Pancreas (tissue), 10 donors: ENCODE data around the gene KCNA4. TPM values are rescaled to one million over a fixed set of nuclear protein-coding genes. Genes with fewer than 3 reads are reported as not detected.

ENCODE experiments used
- ATAC-seq, 4 donors: fragments of 200-7000 bp; cut with Tn5 transposase; one replicate each; pipeline versions ENCODE4 v1.8.0 to v1.9.1; 2020; ENCODE audit warnings: mild to moderate bottlenecking in 4 of 4, moderate library complexity in 4 of 4
- DNase-seq, 6 donors: peaks; one replicate each; pipeline ENCODE4 v3.0.0-alpha.2; 2020
- FAIRE-seq: peaks from 2 replicates; lab custom pipeline; 2012; peaks lifted over from hg19 to GRCh38; lab: Jason Lieb, UNC
- H3K27ac ChIP-seq, 4 donors: fragments of 200-600 bp; sonication (generic); 1 replicate in 3 of 4; 2 replicates in 1 of 4; pipeline versions ENCODE4 v1.5.0 to v1.8.0; 2020
- H3K27me3 ChIP-seq, 4 donors: fragments of 200-600 bp; one replicate each; pipeline ENCODE4 v1.8.0; 2021
- H3K36me3 ChIP-seq, 3 donors: fragments of 200-600 bp; sonication (generic) in 1 of 3; one replicate each; pipeline versions ENCODE4 v1.5.0 to v1.8.0; 2020 to 2021
- H3K4me1 ChIP-seq, 3 donors: fragments of 200-600 bp; one replicate each; pipeline ENCODE4 v1.8.0; 2021
- H3K4me3 ChIP-seq, 4 donors: fragments of 200-600 bp; sonication (generic) in 2 of 4; one replicate each; pipeline versions ENCODE4 v1.5.0 to v1.8.0; 2020 to 2021
- H3K9me3 ChIP-seq, 4 donors: fragments of 200-600 bp; one replicate each; pipeline ENCODE4 v1.8.0; 2021
- WGBS, 2 donors: extraction: QIAGEN DNeasy Blood & Tissue Kit; methylation state at CpG; one replicate each; pipeline ENCODE4 v1.1.7; 2013; 5-methylcytosine and 5-hydroxymethylcytosine counted together
- intact Hi-C, 3 donors: fragments of 100-400 bp; cut with DNase I; formaldehyde crosslinking; loops; one replicate each; pipeline versions ENCODE4 v1.11.1 to v1.14.2; 2022
- polyA plus RNA-seq, 2 donors: library from polyadenylated mRNA; stranded (reverse); fragments of 200-250 nt; gene quantifications; one replicate each; pipeline ENCODE4 v1.2.3, GENCODE V29; 2013
- total RNA-seq, 6 donors: library from RNA; stranded (reverse); fragmentation: NEBNext Ultra II Directional in 4 of 6; extraction: Animal tissue kit (Norgen Biotek cat#: 25700) in 4 of 6; gene quantifications; one replicate each; pipeline versions ENCODE4 v1.2.1 to v1.2.4, GENCODE V29; 2021 to 2023
- TF ChIP-seq, protein P1 (sequence below), 4 donors: fragments of 200-600 bp; sonication (generic) in 3 of 4; IDR thresholded peaks; one replicate each; pipeline versions ENCODE4 v1.5.0 to v1.8.0; 2021; ENCODE audit warnings: antibody characterized with exemption in 4 of 4
- donor health status: healthy with polysubstance abuse.
- donor health status: DM: no; HTN: no; CAD: no; lungs with moderate emphysema.
- donor health status: DM: no; HTN: no; CAD: no.
- donor health status: control.
- donor health status: control.
- donor health status: Bipolar disorder and iron deficiency.
- donor health status: DM: yes; HTN: yes; CAD: no.
- donor health status: DM: no; HTN: no; CAD: no.
- donor health status: DM: no; HTN: no; CAD: no.
- donor health status: DM: yes; HTN: yes; CAD: no.

The KCNA4 gene
- total RNA-seq (not detected), polyA plus RNA-seq (under 1 TPM in 1 of 2 donors, not detected in 1; 0.15 TPM)

DNA sequence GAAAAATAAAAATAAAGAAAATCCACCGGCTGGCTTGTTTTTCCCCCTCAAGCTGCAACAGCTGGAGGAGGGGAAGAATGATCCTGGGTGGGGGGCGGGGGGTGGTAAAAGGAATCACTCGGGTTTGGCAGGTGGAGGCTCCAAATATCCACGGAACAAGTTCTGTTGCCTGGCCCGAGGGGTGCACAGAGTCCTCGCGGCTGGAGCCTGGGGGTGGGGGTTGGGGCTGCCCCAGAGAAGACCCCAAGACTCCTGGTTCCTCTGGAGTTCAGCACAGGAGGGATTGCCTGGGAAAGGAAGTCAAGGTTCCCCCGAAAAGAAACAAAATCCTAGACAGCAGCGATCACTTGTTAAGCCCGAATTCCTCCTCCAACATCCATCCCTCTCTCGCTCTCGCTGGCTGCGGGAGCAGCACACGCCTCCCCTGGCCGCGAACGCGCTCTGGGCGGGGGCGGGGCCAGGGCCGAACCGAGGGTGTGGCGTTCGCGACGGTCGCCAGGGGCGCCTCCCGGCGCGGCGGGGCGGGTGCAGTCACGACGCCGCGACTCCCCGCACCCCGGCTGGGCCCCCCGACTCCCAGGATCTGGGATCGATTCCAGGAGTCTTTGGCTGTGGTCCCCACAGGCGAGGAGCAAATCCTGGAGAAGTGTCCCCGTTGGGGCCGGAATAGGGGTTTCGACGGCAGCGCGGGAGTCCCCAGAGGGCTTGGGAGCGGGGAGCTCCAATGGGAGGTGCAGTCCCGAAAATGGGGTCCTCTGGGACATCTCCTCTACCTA is at the start of gene KCNA4:
Gene KCNA4, minus strand, starts transcription at position 443 of the 776 bp plus-strand sequence. CDS start 4,352 bp downstream, outside the sequence.
- FAIRE-seq (no peak), ATAC-seq (peak in 3 of 4 donors; percentile 82 to 90 (median 85)), DNase-seq (peak in 4 of 6 donors; percentile 12 to 73 (median 24))
- TF ChIP-seq, protein P1, sequence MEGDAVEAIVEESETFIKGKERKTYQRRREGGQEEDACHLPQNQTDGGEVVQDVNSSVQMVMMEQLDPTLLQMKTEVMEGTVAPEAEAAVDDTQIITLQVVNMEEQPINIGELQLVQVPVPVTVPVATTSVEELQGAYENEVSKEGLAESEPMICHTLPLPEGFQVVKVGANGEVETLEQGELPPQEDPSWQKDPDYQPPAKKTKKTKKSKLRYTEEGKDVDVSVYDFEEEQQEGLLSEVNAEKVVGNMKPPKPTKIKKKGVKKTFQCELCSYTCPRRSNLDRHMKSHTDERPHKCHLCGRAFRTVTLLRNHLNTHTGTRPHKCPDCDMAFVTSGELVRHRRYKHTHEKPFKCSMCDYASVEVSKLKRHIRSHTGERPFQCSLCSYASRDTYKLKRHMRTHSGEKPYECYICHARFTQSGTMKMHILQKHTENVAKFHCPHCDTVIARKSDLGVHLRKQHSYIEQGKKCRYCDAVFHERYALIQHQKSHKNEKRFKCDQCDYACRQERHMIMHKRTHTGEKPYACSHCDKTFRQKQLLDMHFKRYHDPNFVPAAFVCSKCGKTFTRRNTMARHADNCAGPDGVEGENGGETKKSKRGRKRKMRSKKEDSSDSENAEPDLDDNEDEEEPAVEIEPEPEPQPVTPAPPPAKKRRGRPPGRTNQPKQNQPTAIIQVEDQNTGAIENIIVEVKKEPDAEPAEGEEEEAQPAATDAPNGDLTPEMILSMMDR (IDR thresholded peaks at IDR 0.05): no peak
- peaks cover 0 to 10% (median 0%) of the 10 kb centered on the region in 3 donors for H3K4me1 ChIP-seq
- no peaks in the 10 kb centered on the region for H3K9me3 ChIP-seq
- intact Hi-C loops: no loop called here
- no peaks in the 10 kb centered on the region for H3K36me3 ChIP-seq
- WGBS, 2 donors: 1 to 2% methylated on average over 45 to 50 of the region's 50 CpGs
- peaks cover 0 to 7% (median 3%) of the 10 kb centered on the region in 4 donors for H3K27me3 ChIP-seq
- H3K27ac ChIP-seq: no peak within 1 kb of the TSS
- peak within 1 kb of the TSS in 2 of 4 donors; percentile 24 to 39 for H3K4me3 ChIP-seq

DNA sequence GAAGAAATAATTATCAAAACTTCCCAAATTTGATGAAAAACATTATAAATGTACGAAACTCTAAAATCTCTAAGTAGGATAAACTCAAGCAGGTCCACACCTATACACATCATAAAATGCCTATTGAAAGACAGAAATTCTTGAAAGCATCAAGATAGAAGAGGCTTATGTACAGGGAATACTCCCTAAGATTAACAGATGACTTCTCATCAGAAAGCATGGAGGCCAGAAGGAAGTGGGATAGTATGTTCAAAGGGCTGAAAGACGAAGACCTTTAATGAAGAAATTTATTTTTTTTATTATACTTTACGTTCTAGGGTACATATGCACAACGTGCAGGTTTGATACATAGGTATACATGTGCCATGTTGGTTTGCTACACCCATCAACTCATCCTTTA is 45.3 kb upstream of the KCNA4 start:
- FAIRE-seq (no peak), ATAC-seq (no peak), DNase-seq (no peak)
- H3K27me3 ChIP-seq: no peaks in the 10 kb centered on the region
- 50 to 51% methylated on average over 4 of the region's 4 CpGs for WGBS, 2 donors
- H3K27ac ChIP-seq: no peak overlapping the region
- intact Hi-C loops: no loop called here
- TF ChIP-seq, protein P1 (IDR thresholded peaks at IDR 0.05): no peak
- no peaks in the 10 kb centered on the region for H3K9me3 ChIP-seq
- H3K36me3 ChIP-seq: no peaks in the 10 kb centered on the region
- H3K4me3 ChIP-seq: no peak overlapping the region
- H3K4me1 ChIP-seq: no peaks in the 10 kb centered on the region

DNA sequence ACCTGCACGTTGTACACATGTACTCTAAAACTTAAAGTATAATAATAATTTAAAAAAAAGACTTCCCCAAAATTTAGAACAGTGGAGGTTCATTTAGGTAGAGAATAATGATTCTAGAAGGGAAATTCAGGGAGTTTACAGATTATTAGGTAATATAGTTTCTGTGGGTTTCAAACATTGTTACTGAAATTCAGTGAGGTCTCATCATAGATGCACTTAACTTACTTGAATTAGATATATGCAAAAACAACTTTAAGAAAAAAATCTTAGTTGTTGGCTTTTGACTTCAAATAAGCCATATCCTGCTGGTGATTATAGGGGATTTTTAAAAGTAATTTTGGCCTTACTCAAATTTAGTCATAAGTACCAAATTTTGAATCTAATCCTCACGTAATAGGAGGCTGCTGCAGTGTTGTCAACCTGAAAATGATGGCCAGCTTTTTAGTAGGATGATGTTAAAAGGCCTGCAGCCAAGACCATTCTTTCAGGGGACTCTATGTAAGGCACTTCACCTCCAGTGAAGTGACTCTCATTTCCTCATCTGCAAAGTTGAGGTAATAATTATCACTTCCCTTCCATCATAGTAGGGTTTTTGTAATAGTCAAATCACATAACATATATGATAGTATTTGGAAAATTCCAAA is 42.5 kb upstream of the KCNA4 start:
- Histone ChIP-seq H3K36me3 (no peaks in the 10 kb centered on the region), H3K27me3 (no peaks in the 10 kb centered on the region), H3K4me3 (no peak overlapping the region), H3K27ac (no peak overlapping the region), H3K4me1 (no peaks in the 10 kb centered on the region), H3K9me3 (no peaks in the 10 kb centered on the region)
- intact Hi-C loops: no loop called here
- no peak for FAIRE-seq
- no peak for ATAC-seq
- no peak for DNase-seq
- 70 to 77% methylated on average over 2 of the region's 2 CpGs for WGBS, 2 donors
- TF ChIP-seq, protein P1 (IDR thresholded peaks at IDR 0.05): no peak

DNA sequence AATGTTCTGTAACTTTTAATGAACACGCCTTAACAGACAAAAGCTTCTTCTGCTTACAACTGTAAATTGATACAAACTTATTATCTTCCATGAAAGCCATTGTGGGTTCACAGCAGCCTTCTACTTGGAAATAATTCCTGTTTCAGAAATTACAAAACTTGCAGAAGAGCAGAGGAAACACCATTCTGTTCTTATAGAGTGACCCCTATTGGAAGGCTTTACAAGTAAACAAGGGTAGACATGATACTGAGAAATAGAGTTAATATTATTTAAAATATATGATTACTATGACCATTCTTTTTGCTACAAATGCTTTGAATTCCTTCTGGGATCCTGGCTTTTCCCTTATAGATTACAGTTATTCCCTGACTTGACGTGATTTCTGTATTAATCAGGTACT is 32.4 kb upstream of the KCNA4 start:
- Histone ChIP-seq H3K36me3 (no peaks in the 10 kb centered on the region), H3K9me3 (no peaks in the 10 kb centered on the region), H3K27ac (no peak overlapping the region), H3K4me3 (no peak overlapping the region), H3K4me1 (no peaks in the 10 kb centered on the region), H3K27me3 (no peaks in the 10 kb centered on the region)
- ATAC-seq: no peak
- FAIRE-seq: no peak
- intact Hi-C loops: no loop called here
- DNase-seq: no peak
- TF ChIP-seq, protein P1 (IDR thresholded peaks at IDR 0.05): no peak
- 8 to 26% methylated on average over 2 of the region's 2 CpGs for WGBS, 2 donors
